Measurements from ENCODE around the gene C1orf116. TPM values are rescaled to one million over a fixed set of nuclear protein-coding genes. Genes with fewer than 3 reads are reported as not detected.
A peak's percentile ranks its signal among the peaks of the same experiment; 100 is the strongest.

Gene C1orf116
- polyA plus RNA-seq, 3 donors: 0.03 to 0.04 TPM; not detected in 1

DNA sequence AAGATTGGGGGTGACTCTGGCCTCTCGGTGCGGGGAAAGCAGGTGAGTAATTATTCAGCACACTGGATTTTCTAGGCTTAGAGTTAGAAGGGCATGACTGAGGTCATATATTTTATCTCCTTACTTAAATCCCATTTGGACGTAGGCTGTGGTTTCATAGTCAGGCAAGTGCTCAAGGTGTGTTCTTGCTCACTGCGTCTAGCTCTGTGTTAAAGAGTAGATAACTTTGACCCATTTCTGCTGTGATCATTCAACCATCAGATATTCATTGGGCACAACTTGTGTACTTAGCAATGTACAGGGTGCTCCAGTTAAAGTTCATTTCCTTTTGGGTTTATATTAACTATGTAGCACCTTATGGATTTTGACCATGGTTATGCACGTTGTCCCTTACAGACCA lies 35.1 kb upstream of the C1orf116 start:
- intact Hi-C loops (cut with micrococcal nuclease): no loop called here
- H3K27me3 ChIP-seq (ENCODE audit: control insufficient read depth in 2 of 2, insufficient read depth in 2 of 2, low read length in 2 of 2): no peaks in the 10 kb centered on the region
- Mint-ChIP-seq H3K4me1 (peaks cover 26% of the 10 kb centered on the region), H3K27me3 (ENCODE audit: low read depth in 3 of 3) (peaks cover 0 to 3% (median 0%) of the 10 kb centered on the region in 3 donors), H3K9me3 (peaks cover 0 to 2% (median 0%) of the 10 kb centered on the region in 7 donors), H3K27ac (no peak overlapping the region), H3K4me3 (no peak overlapping the region), H3K36me3 (peaks cover 70 to 84% of the 10 kb centered on the region in 2 donors)
- no peak for DNase-seq
- peaks cover 40 to 62% of the 10 kb centered on the region in 2 donors for H3K36me3 ChIP-seq (replicated peaks in 1 of 2; ENCODE audit: control insufficient read depth in 1 of 2, insufficient read depth in 2 of 2, low read length in 2 of 2)
- no peak for TF ChIP-seq CTCF (IDR thresholded peaks at IDR 0.05)
- no peak overlapping the region for H3K4me2 ChIP-seq (replicated peaks; ENCODE audit: extremely low read depth, low read length, poor library complexity, severe bottlenecking)
- H2AFZ ChIP-seq (ENCODE audit: insufficient read depth, low read depth, low read length, poor library complexity, severe bottlenecking): no peak overlapping the region
- H3K9me3 ChIP-seq (replicated peaks in 1 of 2; ENCODE audit: control insufficient read depth in 1 of 2, insufficient read depth in 1 of 2, low read length in 2 of 2): no peaks in the 10 kb centered on the region
- WGBS (ENCODE audit: insufficient coverage): no CpG with 5 or more reads among the region's 5 CpGs
- H4K20me1 ChIP-seq (ENCODE audit: insufficient read depth, low read length): no peaks in the 10 kb centered on the region
- H3K4me3 ChIP-seq (replicated peaks in 1 of 3; ENCODE audit: low read depth in 2 of 3, low read length in 3 of 3): no peak overlapping the region
- no peak overlapping the region for H3K9ac ChIP-seq (ENCODE audit: insufficient read depth, low read length, poor library complexity, severe bottlenecking)
- peaks cover 11 to 33% of the 10 kb centered on the region in 2 donors for H3K4me1 ChIP-seq (ENCODE audit: control insufficient read depth in 1 of 2, insufficient read depth in 2 of 2, low read length in 2 of 2)
- no peak overlapping the region for H3K27ac ChIP-seq (ENCODE audit: low read depth in 1 of 2, low read length in 2 of 2)
- H3K79me2 ChIP-seq (ENCODE audit: insufficient read depth, low read length): no peaks in the 10 kb centered on the region

- no peak overlapping the region for H3K9ac ChIP-seq (ENCODE audit: insufficient read depth, low read length, poor library complexity, severe bottlenecking)
- H3K36me3 ChIP-seq (replicated peaks in 1 of 2; ENCODE audit: control insufficient read depth in 1 of 2, insufficient read depth in 2 of 2, low read length in 2 of 2): peaks cover 44 to 62% of the 10 kb centered on the region in 2 donors
- Mint-ChIP-seq H3K36me3 (peaks cover 69 to 84% of the 10 kb centered on the region in 2 donors), H3K4me3 (no peak overlapping the region), H3K4me1 (peaks cover 26% of the 10 kb centered on the region), H3K27me3 (ENCODE audit: low read depth in 3 of 3) (peaks cover 0 to 3% (median 0%) of the 10 kb centered on the region in 3 donors), H3K27ac (peak overlapping the region in 1 of 7 donors; percentile 38), H3K9me3 (peaks cover 0 to 2% (median 0%) of the 10 kb centered on the region in 7 donors)
- no peaks in the 10 kb centered on the region for H3K9me3 ChIP-seq (replicated peaks in 1 of 2; ENCODE audit: control insufficient read depth in 1 of 2, insufficient read depth in 1 of 2, low read length in 2 of 2)
- no peak for TF ChIP-seq CTCF (IDR thresholded peaks at IDR 0.05)
- no peaks in the 10 kb centered on the region for H4K20me1 ChIP-seq (ENCODE audit: insufficient read depth, low read length)
- intact Hi-C loops (cut with micrococcal nuclease): no loop called here
- H3K79me2 ChIP-seq (ENCODE audit: insufficient read depth, low read length): no peaks in the 10 kb centered on the region
- H3K27me3 ChIP-seq (ENCODE audit: control insufficient read depth in 2 of 2, insufficient read depth in 2 of 2, low read length in 2 of 2): no peaks in the 10 kb centered on the region
- DNase-seq: no peak
- H3K27ac ChIP-seq (ENCODE audit: low read depth in 1 of 2, low read length in 2 of 2): no peak overlapping the region
- H3K4me3 ChIP-seq (replicated peaks in 1 of 3; ENCODE audit: low read depth in 2 of 3, low read length in 3 of 3): no peak overlapping the region
- H3K4me2 ChIP-seq (replicated peaks; ENCODE audit: extremely low read depth, low read length, poor library complexity, severe bottlenecking): no peak overlapping the region
- peaks cover 11 to 33% of the 10 kb centered on the region in 2 donors for H3K4me1 ChIP-seq (ENCODE audit: control insufficient read depth in 1 of 2, insufficient read depth in 2 of 2, low read length in 2 of 2)
- no peak overlapping the region for H2AFZ ChIP-seq (ENCODE audit: insufficient read depth, low read depth, low read length, poor library complexity, severe bottlenecking)
- WGBS (ENCODE audit: insufficient coverage): no CpG with 5 or more reads among the region's 3 CpGs
Observed at GRCh38 chr1:207067185-207067584, 34.6 kb upstream of the C1orf116 start.
